CD14-positive monocyte (primary cell): ENCODE measurements around the gene RTL1. TPM values are rescaled to one million over a fixed set of nuclear protein-coding genes. Genes with fewer than 3 reads are reported as not detected.

ENCODE experiments used
- DNase-seq, 3 donors: peaks; one replicate each; pipeline ENCODE4 v3.0.0-alpha.2; 2011 to 2022
- H2AFZ ChIP-seq: 2 replicates; pipeline ENCODE4 v1.6.0; 2012; ENCODE audit warnings: mild to moderate bottlenecking, low read depth, low read length, inconsistent platforms; ENCODE audit not compliant: insufficient read depth, poor library complexity, severe bottlenecking
- H3K27ac ChIP-seq, 2 donors: 1 replicate in 1 of 2; 2 replicates in 1 of 2; pipeline ENCODE4 v1.5.1; 2012 to 2013; ENCODE audit warnings: low read length in 2 of 2, control low read depth in 1 of 2, inconsistent platforms in 1 of 2, low read depth in 1 of 2, mild to moderate bottlenecking in 1 of 2
- H3K27me3 ChIP-seq, 2 donors: one replicate each; pipeline versions ENCODE4 v1.6.0 to v1.6.1; 2011 to 2013; ENCODE audit warnings: low read length in 2 of 2; ENCODE audit not compliant: control insufficient read depth in 2 of 2, insufficient read depth in 2 of 2
- H3K36me3 ChIP-seq, 2 donors: replicated peaks in 1 of 2; 1 replicate in 1 of 2; 2 replicates in 1 of 2; pipeline versions ENCODE4 v1.5.1 to v1.6.1; 2012 to 2013; ENCODE audit warnings: low read length in 2 of 2, control low read depth in 1 of 2, inconsistent platforms in 1 of 2, mild to moderate bottlenecking in 1 of 2; ENCODE audit not compliant: insufficient read depth in 2 of 2, control insufficient read depth in 1 of 2
- H3K4me1 ChIP-seq, 2 donors: 1 replicate in 1 of 2; 2 replicates in 1 of 2; pipeline versions ENCODE4 v1.5.1 to v1.6.1; 2012 to 2013; ENCODE audit warnings: low read length in 2 of 2, control low read depth in 1 of 2, inconsistent platforms in 1 of 2, mild to moderate bottlenecking in 1 of 2, moderate library complexity in 1 of 2; ENCODE audit not compliant: insufficient read depth in 2 of 2, control insufficient read depth in 1 of 2
- H3K4me2 ChIP-seq: replicated peaks from 2 replicates; pipeline ENCODE3; 2012; ENCODE audit warnings: low read length, moderate library complexity, mild to moderate bottlenecking; ENCODE audit not compliant: poor library complexity, severe bottlenecking; ENCODE audit errors: extremely low read depth
- H3K4me3 ChIP-seq, 3 experiments: fragments of 200-600 bp in 1 of 3; sonication (generic) in 1 of 3; replicated peaks in 1 of 3; 1 replicate in 2 of 3; 2 replicates in 1 of 3; pipeline ENCODE4 v1.5.1; 2011 to 2013; ENCODE audit warnings: low read length in 3 of 3, mild to moderate bottlenecking in 3 of 3, control low read depth in 2 of 3, low read depth in 2 of 3, inconsistent platforms in 1 of 3, moderate library complexity in 1 of 3
- H3K79me2 ChIP-seq: 2 replicates; pipeline ENCODE4 v1.6.0; 2012; ENCODE audit warnings: mild to moderate bottlenecking, control low read depth, inconsistent platforms, low read length, moderate library complexity; ENCODE audit not compliant: insufficient read depth
- H3K9ac ChIP-seq: 2 replicates; pipeline ENCODE4 v1.6.0; 2017; ENCODE audit warnings: low read length, mild to moderate bottlenecking; ENCODE audit not compliant: insufficient read depth, poor library complexity, severe bottlenecking
- H3K9me3 ChIP-seq, 2 donors: replicated peaks in 1 of 2; 1 replicate in 1 of 2; 2 replicates in 1 of 2; pipeline versions ENCODE4 v1.5.1 to v1.6.1; 2012 to 2013; ENCODE audit warnings: low read length in 2 of 2, control low read depth in 1 of 2; ENCODE audit not compliant: control insufficient read depth in 1 of 2, insufficient read depth in 1 of 2
- H4K20me1 ChIP-seq: 2 replicates; pipeline ENCODE4 v1.6.0; 2012; ENCODE audit warnings: mild to moderate bottlenecking, low read length, control low read depth, moderate library complexity; ENCODE audit not compliant: insufficient read depth
- H3K27ac Mint-ChIP-seq, 7 donors: one replicate each; pipeline ENCODE4 v1.8.0; 2020; ENCODE audit warnings: mild to moderate bottlenecking in 7 of 7, mixed read lengths in 7 of 7, moderate library complexity in 6 of 7, inconsistent platforms in 2 of 7
- H3K27me3 Mint-ChIP-seq, 3 donors: one replicate each; pipeline ENCODE4 v1.8.0; 2021 to 2022; ENCODE audit warnings: low read depth in 3 of 3, mild to moderate bottlenecking in 3 of 3, mixed read lengths in 3 of 3, moderate library complexity in 3 of 3, inconsistent platforms in 1 of 3
- H3K36me3 Mint-ChIP-seq, 2 donors: one replicate each; pipeline ENCODE4 v1.8.0; 2020; ENCODE audit warnings: mixed read lengths in 2 of 2, inconsistent platforms in 1 of 2, mild to moderate bottlenecking in 1 of 2
- H3K4me1 Mint-ChIP-seq: one replicate; pipeline ENCODE4 v1.8.0; 2020; ENCODE audit warnings: mild to moderate bottlenecking, mixed read lengths
- H3K4me3 Mint-ChIP-seq, 2 donors: one replicate each; pipeline ENCODE4 v1.8.0; 2020; ENCODE audit warnings: mild to moderate bottlenecking in 2 of 2, mixed read lengths in 2 of 2, moderate library complexity in 1 of 2
- H3K9me3 Mint-ChIP-seq, 7 donors: one replicate each; pipeline ENCODE4 v1.8.0; 2020 to 2022; ENCODE audit warnings: mixed read lengths in 7 of 7, mild to moderate bottlenecking in 6 of 7, moderate library complexity in 6 of 7, inconsistent platforms in 2 of 7
- WGBS: methylation state at CpG from one replicate; pipeline ENCODE4 v1.1.5; 2013; ENCODE audit warnings: missing lambda C conversion rate; ENCODE audit not compliant: insufficient coverage; 5-methylcytosine and 5-hydroxymethylcytosine counted together
- intact Hi-C, 2 donors: fragments of 100-400 bp; cut with micrococcal nuclease; formaldehyde crosslinking; loops; one replicate each; pipeline versions ENCODE4 v1.15.0 to v1.15.1; 2023
- polyA plus RNA-seq, 3 donors: library from polyadenylated mRNA; depleted of rRNA in 1 of 3; unstranded in 2 of 3; stranded (reverse) in 1 of 3; fragments of 300-500 nt in 2 of 3; fragments of >200 nt in 1 of 3; fragmentation: Illumina TruSeq in 2 of 3; gene quantifications; 1 replicate in 2 of 3; 2 replicates in 1 of 3; pipeline ENCODE4 v1.2.3, GENCODE V29; 2012 to 2021
- TF ChIP-seq, protein P1 (sequence below): fragments of 200-600 bp; IDR thresholded peaks from one replicate; pipeline ENCODE4 v1.8.0; 2022; ENCODE audit warnings: antibody characterized with exemption, mild to moderate bottlenecking

RTL1 gene
- polyA plus RNA-seq, 3 donors, result not detected

DNA sequence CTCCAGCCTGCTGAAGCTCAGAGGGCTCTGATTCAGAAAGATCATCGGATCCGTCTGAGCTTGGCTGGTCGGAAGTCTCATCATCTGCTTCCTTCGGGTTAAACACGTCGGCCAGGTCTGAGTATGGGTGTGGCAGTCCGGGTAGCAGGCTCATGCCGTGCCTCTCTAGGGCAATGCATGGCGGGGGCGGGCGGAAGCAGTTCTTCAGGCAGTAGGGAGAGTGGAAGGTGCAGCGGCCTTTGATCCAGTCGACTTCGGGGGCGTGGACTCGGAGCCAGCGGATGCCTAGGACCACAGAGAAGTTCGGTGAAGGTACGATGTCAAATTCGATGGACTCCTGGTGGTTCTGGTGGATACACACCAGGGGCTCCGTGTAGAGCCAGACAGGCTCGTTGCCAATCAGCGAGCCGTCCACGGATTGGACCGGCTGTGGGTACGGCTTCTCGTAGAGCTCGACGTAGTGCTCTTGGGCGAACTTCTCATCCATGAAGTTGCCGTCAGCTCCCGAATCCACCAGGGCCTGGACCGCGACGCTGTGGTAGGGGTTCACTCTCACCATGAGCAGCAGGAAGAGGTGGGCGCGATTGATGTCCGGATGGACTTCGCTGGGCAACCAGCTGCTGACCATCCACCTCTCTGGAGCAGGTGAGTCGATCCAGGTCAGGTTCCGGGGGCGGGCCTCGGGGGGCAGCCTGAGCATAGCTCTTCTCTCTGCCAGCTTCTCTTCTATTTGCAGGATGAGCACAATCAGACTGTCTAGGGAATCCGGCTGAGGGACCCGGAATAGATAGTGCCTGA is 20.3 kb downstream of the RTL1 start:
- Mint-ChIP-seq H3K27me3 (peaks cover 0 to 4% (median 3%) of the 10 kb centered on the region in 3 donors), H3K27ac (no peak overlapping the region), H3K36me3 (no peaks in the 10 kb centered on the region), H3K4me3 (no peak overlapping the region), H3K9me3 (peaks cover 13 to 36% (median 21%) of the 10 kb centered on the region in 7 donors), H3K4me1 (no peaks in the 10 kb centered on the region)
- Histone ChIP-seq H3K27me3 (no peaks in the 10 kb centered on the region), H3K4me1 (no peaks in the 10 kb centered on the region), H4K20me1 (no peaks in the 10 kb centered on the region), H3K79me2 (no peaks in the 10 kb centered on the region), H2AFZ (no peak overlapping the region), H3K36me3 (no peaks in the 10 kb centered on the region), H3K9ac (no peak overlapping the region), H3K27ac (no peak overlapping the region), H3K4me2 (no peak overlapping the region), H3K4me3 (no peak overlapping the region), H3K9me3 (peaks cover 10 to 35% of the 10 kb centered on the region in 2 donors)
- no peak for DNase-seq
- 96% methylated on average over 46 of the region's 46 CpGs for WGBS
- intact Hi-C loops, result no loop called here
- TF ChIP-seq, protein P1, sequence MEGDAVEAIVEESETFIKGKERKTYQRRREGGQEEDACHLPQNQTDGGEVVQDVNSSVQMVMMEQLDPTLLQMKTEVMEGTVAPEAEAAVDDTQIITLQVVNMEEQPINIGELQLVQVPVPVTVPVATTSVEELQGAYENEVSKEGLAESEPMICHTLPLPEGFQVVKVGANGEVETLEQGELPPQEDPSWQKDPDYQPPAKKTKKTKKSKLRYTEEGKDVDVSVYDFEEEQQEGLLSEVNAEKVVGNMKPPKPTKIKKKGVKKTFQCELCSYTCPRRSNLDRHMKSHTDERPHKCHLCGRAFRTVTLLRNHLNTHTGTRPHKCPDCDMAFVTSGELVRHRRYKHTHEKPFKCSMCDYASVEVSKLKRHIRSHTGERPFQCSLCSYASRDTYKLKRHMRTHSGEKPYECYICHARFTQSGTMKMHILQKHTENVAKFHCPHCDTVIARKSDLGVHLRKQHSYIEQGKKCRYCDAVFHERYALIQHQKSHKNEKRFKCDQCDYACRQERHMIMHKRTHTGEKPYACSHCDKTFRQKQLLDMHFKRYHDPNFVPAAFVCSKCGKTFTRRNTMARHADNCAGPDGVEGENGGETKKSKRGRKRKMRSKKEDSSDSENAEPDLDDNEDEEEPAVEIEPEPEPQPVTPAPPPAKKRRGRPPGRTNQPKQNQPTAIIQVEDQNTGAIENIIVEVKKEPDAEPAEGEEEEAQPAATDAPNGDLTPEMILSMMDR, result no peak

DNA sequence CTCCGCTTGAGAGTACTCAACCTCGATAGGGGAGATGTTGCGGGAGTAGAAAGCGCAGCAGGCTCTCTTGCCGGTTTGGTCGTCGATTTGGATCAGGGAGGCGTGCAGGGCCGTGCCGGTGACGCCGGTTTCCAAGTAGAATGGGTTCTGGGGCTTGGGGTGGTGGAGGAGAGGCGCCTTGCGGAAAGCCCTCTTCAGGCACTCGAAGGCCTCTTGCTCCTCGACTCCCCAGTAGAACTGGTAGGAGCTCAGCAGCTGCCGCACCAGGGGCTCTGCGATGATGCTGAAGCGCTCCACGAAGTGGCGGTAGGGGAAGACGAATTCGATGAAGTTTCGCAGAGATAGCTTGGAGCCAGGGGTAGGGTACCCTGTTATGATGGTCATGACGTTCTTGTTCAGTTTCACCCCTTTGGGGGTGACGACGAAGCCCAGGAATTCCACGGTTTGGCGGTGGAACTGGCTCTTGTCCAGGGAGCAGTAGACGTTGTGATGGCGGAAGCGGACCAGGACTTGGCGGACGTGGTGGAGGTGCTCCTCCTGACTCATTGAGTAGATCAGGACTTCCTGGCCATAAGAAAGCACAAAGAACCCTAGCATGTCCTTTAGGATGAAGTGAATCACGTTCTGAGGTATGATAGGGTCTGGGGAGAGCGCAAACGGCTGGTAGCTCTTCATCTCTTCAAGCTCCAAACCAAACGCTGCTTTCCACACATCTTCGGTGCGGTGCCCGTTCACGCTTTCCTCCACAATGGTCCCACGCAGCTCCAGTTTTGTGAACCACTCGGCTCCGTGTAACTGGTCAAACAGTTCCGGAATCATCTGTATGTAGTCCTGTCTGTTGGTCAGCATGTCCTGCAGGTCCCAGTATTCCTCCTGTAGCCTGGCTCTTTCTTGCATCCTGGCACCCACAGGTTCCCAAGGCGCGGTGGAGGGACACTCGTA is 21.2 kb downstream of the RTL1 start:
- intact Hi-C loops, result no loop called here
- TF ChIP-seq, protein P1, result no peak
- no peak overlapping the region for H3K27ac Mint-ChIP-seq
- no peak overlapping the region for H3K4me3 Mint-ChIP-seq
- no peak overlapping the region for H3K9ac ChIP-seq
- H4K20me1 ChIP-seq, result no peaks in the 10 kb centered on the region
- no peak overlapping the region for H3K4me2 ChIP-seq
- no peak overlapping the region for H3K27ac ChIP-seq
- WGBS, result 97% methylated on average over 45 of the region's 49 CpGs
- no peak overlapping the region for H2AFZ ChIP-seq
- no peaks in the 10 kb centered on the region for H3K36me3 Mint-ChIP-seq
- no peaks in the 10 kb centered on the region for H3K36me3 ChIP-seq
- H3K9me3 Mint-ChIP-seq, result peaks cover 13 to 36% (median 21%) of the 10 kb centered on the region in 7 donors
- H3K27me3 Mint-ChIP-seq, result peaks cover 0 to 4% (median 3%) of the 10 kb centered on the region in 3 donors
- peaks cover 10 to 35% of the 10 kb centered on the region in 2 donors for H3K9me3 ChIP-seq
- no peaks in the 10 kb centered on the region for H3K27me3 ChIP-seq
- DNase-seq, result no peak
- H3K79me2 ChIP-seq, result no peaks in the 10 kb centered on the region
- H3K4me1 ChIP-seq, result no peaks in the 10 kb centered on the region
- H3K4me1 Mint-ChIP-seq, result no peaks in the 10 kb centered on the region
- H3K4me3 ChIP-seq, result no peak overlapping the region
